ENCODE measurements around the gene ZNF665.

Gene ZNF665

DNA sequence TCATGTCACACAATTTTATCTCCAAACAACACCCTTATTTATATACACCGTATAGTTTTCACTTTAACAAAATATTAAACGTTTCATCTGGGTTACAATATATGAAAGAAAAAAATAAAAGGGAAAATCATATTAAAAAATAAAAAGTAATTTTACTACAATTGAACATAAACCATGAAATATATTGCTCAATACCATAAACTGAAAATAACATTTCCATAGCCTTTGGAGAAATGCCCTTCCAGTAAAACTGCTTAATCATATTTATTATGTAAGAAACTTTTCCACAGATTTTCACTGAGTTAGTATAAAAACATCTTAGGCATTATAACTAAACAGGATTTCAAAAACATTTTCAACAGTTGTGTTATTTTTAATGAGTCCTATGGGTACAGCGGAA lies 32.8 kb downstream of the ZNF665 start:
- TF ChIP-seq, protein P1, sequence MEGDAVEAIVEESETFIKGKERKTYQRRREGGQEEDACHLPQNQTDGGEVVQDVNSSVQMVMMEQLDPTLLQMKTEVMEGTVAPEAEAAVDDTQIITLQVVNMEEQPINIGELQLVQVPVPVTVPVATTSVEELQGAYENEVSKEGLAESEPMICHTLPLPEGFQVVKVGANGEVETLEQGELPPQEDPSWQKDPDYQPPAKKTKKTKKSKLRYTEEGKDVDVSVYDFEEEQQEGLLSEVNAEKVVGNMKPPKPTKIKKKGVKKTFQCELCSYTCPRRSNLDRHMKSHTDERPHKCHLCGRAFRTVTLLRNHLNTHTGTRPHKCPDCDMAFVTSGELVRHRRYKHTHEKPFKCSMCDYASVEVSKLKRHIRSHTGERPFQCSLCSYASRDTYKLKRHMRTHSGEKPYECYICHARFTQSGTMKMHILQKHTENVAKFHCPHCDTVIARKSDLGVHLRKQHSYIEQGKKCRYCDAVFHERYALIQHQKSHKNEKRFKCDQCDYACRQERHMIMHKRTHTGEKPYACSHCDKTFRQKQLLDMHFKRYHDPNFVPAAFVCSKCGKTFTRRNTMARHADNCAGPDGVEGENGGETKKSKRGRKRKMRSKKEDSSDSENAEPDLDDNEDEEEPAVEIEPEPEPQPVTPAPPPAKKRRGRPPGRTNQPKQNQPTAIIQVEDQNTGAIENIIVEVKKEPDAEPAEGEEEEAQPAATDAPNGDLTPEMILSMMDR (IDR thresholded peaks at IDR 0.05), result no peak
- Mint-ChIP-seq H3K27me3 (ENCODE audit: low read depth, poor library complexity) (peaks cover 3% of the 10 kb centered on the region), H3K9me3 (peaks cover 83% of the 10 kb centered on the region), H3K4me3 (no peak overlapping the region), H3K27ac (no peak overlapping the region), H3K36me3 (ENCODE audit: low read depth) (peaks cover 58% of the 10 kb centered on the region), H3K4me1 (peaks cover 11% of the 10 kb centered on the region)
- no peak for DNase-seq

DNA sequence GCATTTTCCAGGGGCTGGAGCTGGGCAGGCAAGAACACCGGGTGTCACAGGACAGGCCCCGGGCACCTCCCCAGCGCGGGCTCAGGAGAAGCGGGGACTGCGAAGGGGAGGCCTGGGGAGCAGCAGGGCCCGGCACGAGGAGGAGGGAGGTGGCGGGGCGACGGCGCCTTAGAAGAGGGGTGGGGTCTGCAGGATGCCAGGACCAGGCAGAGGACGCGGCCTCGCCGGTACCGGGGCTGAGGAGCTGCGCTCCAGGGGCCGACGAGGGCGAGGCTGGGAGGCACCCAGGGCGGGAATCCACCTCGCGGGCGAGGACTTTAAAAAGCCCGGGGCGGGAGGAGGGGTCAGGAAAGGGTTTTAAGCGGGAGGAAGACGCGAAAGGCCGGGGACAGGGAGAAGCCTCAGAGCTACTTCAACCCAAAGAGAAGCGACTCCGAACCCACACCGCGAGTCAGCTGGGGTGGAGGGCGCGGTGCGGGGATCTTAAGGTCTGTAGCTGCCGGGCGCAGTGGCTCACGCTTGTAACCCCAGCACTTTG lies 35.0 kb downstream of the ZNF665 start:
- Mint-ChIP-seq H3K4me1 (peaks cover 11% of the 10 kb centered on the region), H3K27me3 (ENCODE audit: low read depth, poor library complexity) (peaks cover 3% of the 10 kb centered on the region), H3K4me3 (peak overlapping the region; percentile 82), H3K36me3 (ENCODE audit: low read depth) (peaks cover 61% of the 10 kb centered on the region), H3K27ac (no peak overlapping the region), H3K9me3 (peaks cover 80% of the 10 kb centered on the region)
- peak; percentile 59 for DNase-seq
- TF ChIP-seq, protein P1 (IDR thresholded peaks at IDR 0.05), result no peak

DNA sequence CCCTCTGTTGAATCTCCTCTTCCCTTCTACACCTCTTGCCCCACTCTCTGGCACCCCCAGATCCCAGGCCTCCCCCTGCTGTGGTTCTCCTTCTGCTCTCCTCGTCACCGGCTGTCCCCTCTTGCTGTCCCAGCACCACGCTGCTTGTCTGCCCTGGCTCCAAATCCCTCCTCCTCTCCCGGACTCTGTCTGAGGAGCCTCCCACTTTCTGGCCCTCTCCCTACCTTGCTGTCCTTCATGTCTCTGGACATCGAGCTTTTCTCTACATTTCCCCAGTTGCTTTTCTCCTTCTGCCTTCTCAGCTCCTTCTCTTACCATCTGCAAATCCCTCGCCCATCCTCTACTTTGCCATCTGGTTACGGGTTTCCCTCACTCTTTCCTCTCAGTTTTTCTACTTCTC lies 35.5 kb downstream of the ZNF665 start:
- Mint-ChIP-seq H3K27ac (no peak overlapping the region), H3K36me3 (ENCODE audit: low read depth) (peaks cover 67% of the 10 kb centered on the region), H3K9me3 (peaks cover 80% of the 10 kb centered on the region), H3K4me1 (peaks cover 11% of the 10 kb centered on the region), H3K27me3 (ENCODE audit: low read depth, poor library complexity) (peaks cover 3% of the 10 kb centered on the region), H3K4me3 (peak overlapping the region; percentile 82)
- peak; percentile 24 for DNase-seq
- TF ChIP-seq, protein P1 (IDR thresholded peaks at IDR 0.05), result no peak

DNA sequence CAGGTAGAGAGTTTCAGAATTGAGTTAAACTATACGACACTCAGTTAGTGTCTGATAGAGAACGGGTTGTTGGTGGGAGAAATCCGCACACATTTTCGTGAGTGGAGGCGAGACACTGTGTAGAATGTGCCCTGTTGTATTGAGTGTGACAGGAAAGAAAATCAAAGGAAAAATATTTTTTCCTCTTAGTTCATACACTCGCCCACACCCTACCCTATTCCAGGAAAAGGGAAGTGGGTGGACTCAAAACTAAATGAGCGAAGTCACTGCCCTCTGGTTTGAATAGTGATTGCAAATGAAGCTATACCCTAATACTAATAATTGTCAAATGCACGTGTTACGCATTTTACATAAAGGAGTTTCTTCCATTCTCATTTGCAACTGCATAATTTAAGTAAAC lies 36.3 kb downstream of the ZNF665 start:
- Mint-ChIP-seq H3K36me3 (ENCODE audit: low read depth) (peaks cover 73% of the 10 kb centered on the region), H3K27ac (no peak overlapping the region), H3K4me1 (peaks cover 11% of the 10 kb centered on the region), H3K27me3 (ENCODE audit: low read depth, poor library complexity) (peaks cover 3% of the 10 kb centered on the region), H3K4me3 (peak overlapping the region; percentile 82), H3K9me3 (peaks cover 77% of the 10 kb centered on the region)
- no peak for DNase-seq
- TF ChIP-seq, protein P1 (IDR thresholded peaks at IDR 0.05), result no peak

DNA sequence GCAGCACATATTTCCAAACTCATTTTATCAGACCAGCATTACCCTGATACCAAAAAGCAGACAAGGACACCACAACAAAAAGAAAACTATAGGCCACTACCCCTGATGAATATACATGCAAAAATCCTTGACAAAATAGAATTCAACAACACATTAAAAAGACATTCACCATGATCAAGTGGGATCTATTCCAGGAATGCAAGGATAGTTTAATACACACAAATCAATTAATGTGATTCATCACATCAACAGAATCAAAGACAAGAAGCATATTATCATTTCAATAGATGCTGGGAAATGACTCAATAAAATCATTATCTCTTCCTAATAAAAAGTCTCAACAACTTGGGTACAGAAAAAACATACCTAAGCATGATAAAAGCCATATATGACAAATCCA lies 45.5 kb downstream of the ZNF665 start:
- H3K9me3 Mint-ChIP-seq, result peaks cover 91% of the 10 kb centered on the region
- no peak for DNase-seq
- H3K36me3 Mint-ChIP-seq (ENCODE audit: low read depth), result peaks cover 94% of the 10 kb centered on the region
- no peak overlapping the region for H3K4me3 Mint-ChIP-seq
- H3K27me3 Mint-ChIP-seq (ENCODE audit: low read depth, poor library complexity), result no peaks in the 10 kb centered on the region
- H3K27ac Mint-ChIP-seq, result no peak overlapping the region
- no peaks in the 10 kb centered on the region for H3K4me1 Mint-ChIP-seq
- TF ChIP-seq, protein P1 (IDR thresholded peaks at IDR 0.05), result no peak

DNA sequence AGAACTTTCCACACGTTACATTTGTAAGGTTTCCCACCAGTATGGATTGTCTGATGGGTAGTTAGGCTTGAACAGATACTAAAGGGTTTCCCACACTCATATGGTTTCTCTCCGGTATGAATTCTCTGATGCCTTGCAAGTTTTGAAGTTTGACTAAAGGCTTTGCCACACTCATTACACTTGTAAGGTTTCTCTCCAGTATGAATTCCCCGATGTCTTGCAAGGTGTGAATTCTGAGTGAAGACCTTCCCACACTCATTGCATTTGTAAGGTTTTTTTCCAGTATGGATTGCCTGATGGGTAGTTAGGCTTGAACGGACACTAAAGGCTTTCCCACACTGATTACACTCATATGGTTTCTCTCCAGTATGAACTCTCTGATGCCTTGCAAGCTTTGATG lies 52.8 kb downstream of the ZNF665 start:
- Mint-ChIP-seq H3K27me3 (ENCODE audit: low read depth, poor library complexity) (peaks cover 8% of the 10 kb centered on the region), H3K4me1 (no peaks in the 10 kb centered on the region), H3K4me3 (no peak overlapping the region), H3K9me3 (peaks cover 93% of the 10 kb centered on the region), H3K27ac (no peak overlapping the region), H3K36me3 (ENCODE audit: low read depth) (peaks cover 86% of the 10 kb centered on the region)
- TF ChIP-seq, protein P1 (IDR thresholded peaks at IDR 0.05), result no peak
- DNase-seq, result no peak
